ENCODE measurements around the gene PRRT3.

Gene PRRT3

DNA sequence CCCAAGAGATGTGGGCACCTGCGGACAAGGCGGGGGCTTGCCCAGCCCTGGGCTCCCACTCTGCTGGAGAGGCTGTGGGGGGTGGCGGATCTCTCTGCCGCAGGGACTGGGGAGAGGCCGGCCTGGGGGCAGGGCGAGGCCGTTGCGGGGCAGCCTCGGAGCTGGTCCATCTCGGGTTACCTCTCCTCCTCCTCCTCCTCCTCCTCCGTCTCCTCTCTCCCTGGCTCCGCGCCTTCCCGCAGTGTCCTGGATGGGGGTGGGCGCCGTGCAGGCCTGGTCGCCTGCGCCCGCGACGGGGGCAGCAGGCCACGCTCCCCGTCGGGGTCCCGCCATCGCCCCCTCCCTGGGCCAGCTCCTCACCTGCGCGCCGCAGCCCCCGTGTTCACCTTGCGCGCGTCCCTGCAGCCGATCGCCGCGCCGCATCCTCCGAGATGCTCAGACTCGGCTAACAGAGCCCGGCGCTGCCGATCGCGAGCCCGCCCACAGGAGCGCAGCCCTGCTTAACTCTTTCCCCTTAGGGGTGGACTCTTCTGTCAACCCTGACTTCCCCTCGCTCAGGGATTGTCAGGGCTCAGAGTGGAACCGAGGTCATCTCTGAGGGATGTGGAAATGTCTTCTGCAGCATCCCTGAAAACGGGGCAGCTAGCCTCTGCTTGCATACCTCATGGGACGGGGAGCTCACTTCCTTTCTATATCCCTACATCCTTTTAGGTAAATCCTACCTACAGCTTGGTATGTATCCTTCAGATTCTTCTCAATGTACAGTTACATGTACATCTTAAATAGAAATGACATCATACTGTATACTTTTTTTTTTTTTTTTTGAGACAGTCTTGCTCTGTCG lies at the start of gene PRRT3:
TSS of gene PRRT3 (minus strand) at position 447 of the 844 bp plus-strand sequence. CDS start 2,293 bp downstream, outside the sequence.
- H3K27me3 Mint-ChIP-seq: no peaks in the 10 kb centered on the region
- peak; percentile 78 for DNase-seq
- no peaks in the 10 kb centered on the region for H3K9me3 Mint-ChIP-seq
- H3K4me1 Mint-ChIP-seq (ENCODE audit: low read depth): peaks cover 15% of the 10 kb centered on the region
- H3K4me3 Mint-ChIP-seq: peak within 1 kb of the TSS; percentile 81
- peaks cover 13% of the 10 kb centered on the region for H3K36me3 Mint-ChIP-seq (ENCODE audit: low read depth)
- peak within 1 kb of the TSS; percentile 77 for H3K27ac Mint-ChIP-seq

DNA sequence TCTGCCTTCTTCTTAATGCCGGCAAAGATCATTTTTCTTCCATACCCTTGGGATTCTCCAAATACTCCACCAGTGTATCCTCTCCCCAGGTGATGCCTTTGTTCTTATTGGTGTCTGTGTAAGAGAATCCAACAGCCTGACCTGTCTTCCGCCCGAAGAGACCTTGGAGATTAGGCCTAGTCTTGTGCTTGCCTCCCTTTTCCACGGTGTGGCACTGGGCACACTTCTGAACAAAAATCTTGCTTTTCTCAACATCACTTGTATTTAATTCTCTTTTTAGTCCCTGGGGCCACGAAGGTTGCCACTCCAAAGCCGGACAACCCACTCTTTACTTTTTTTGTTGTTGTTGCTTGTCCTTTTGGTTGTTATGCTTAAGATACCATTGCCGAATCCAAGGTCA lies 48.5 kb upstream of the PRRT3 start:
- no peak overlapping the region for H3K27ac Mint-ChIP-seq
- DNase-seq: no peak
- H3K4me3 Mint-ChIP-seq: no peak overlapping the region
- H3K36me3 Mint-ChIP-seq (ENCODE audit: low read depth): peaks cover 89% of the 10 kb centered on the region
- H3K27me3 Mint-ChIP-seq: no peaks in the 10 kb centered on the region
- no peaks in the 10 kb centered on the region for H3K9me3 Mint-ChIP-seq
- no peaks in the 10 kb centered on the region for H3K4me1 Mint-ChIP-seq (ENCODE audit: low read depth)

DNA sequence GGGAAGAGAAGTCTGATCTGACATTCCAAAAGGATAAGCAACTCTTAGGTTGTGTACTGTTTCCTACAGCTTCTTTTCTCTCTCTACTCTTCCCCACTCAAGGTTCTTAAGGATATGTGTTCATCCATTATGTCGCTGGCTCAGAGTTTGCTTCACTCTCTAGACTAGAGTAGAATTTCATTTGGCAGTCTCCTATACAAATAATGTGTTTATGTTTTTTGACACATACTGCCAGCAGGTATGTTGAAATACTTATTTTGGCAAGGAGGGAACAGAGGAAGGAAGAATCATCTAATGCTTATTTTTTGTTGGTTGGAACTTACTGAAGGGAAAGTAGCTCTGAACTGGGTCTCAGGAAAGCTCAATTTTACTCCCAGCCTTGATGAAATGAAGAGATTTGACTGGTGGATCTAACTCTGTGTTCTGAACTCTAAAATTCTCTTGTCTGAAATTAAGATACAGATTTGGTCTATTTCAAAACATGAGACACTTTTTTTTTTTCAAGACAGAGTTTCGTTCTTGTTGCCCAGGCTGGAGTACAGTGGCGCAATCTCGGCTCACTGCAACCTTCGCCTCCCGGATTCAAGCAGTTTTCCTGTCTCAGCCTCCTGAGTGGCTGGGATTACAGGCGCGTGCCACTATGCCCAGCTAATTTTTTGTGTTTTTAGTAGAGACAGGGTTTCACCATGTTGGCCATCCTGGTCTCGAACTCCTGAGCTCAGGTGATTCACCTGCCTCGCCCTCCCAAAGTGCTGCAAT lies 42.1 kb upstream of the PRRT3 start:
- Mint-ChIP-seq H3K4me1 (ENCODE audit: low read depth) (peaks cover 5% of the 10 kb centered on the region), H3K27ac (no peak overlapping the region), H3K9me3 (no peaks in the 10 kb centered on the region), H3K36me3 (ENCODE audit: low read depth) (peaks cover 89% of the 10 kb centered on the region), H3K4me3 (no peak overlapping the region), H3K27me3 (no peaks in the 10 kb centered on the region)
- no peak for DNase-seq

DNA sequence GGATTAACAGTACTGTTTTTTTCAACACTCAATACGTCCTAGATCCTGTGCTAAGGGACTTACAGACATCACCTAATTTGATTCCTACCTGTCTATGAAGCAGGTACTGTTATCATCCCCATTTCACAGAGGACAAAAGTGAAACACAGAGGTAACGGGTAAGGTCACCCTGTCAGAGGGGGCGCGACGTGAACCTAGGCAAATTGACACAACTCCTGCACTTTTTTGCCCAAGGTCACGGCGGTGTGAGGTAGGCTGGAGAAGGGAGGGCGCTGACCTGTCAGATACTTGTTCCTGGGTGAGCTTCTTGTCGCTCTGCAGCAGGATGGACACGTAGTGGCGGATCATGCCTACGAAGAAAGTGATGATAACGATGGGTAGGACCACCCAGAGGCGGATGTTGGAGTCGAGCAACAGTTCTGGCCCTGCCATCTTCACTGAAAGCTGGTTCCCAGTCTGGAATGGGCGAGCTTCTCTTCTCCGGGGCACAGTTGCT lies 34.1 kb upstream of the PRRT3 start:
- peak overlapping the region; percentile 98 for H3K27ac Mint-ChIP-seq
- peak overlapping the region; percentile 98 for H3K4me3 Mint-ChIP-seq
- no peaks in the 10 kb centered on the region for H3K27me3 Mint-ChIP-seq
- peaks cover 38% of the 10 kb centered on the region for H3K4me1 Mint-ChIP-seq (ENCODE audit: low read depth)
- peaks cover 70% of the 10 kb centered on the region for H3K36me3 Mint-ChIP-seq (ENCODE audit: low read depth)
- no peaks in the 10 kb centered on the region for H3K9me3 Mint-ChIP-seq
- no peak for DNase-seq

DNA sequence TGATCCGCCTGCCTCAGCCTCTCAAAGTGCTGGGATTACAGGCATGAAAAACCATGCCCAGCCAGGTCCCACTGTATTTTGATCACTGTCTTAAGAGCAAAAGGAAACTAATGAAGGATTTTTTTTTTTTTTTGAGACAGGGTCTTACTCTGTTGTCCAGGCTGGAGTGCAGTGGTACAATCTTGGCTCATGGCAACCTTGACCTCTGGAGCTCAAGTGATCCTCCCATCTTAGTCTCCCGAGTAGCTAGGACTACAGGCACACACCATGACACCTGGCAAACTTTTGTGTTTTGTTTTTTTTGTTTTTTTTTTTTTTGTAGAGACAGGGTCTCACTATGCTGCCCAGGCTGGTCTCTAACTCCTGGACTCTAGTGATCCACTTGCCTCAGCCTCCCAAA lies 28.0 kb upstream of the PRRT3 start:
- Mint-ChIP-seq H3K4me3 (no peak overlapping the region), H3K27ac (no peak overlapping the region), H3K9me3 (no peaks in the 10 kb centered on the region), H3K36me3 (ENCODE audit: low read depth) (peaks cover 74% of the 10 kb centered on the region), H3K4me1 (ENCODE audit: low read depth) (peaks cover 37% of the 10 kb centered on the region), H3K27me3 (no peaks in the 10 kb centered on the region)
- DNase-seq: no peak

DNA sequence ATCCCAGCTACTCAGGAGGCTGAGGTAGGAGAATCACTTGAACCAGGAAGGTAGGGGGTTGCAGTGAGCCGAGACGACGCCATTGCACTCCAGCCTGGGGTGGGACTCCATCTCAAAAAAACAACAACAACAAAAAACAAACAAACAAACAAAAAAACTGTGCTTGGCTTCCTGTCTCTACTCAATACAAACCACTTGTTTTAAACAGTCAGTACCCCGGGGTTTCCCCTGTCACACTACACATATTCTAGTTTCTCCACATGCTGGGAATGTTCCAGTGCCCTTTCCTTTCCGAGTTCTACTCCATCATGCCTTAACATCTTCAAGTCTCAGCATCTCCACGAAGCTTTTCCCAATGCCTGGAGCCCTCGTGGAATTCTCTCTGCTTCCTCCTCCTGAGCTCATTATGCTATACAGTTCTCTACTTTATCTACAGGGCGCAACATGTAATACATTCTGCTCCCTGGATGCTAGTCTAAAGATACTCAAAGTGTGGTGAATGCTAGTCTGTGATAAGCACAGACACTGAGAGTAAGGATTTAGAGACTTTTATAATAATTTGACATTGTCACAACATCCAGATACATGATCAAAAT lies 26.6 kb upstream of the PRRT3 start:
- no peak for DNase-seq
- peaks cover 32% of the 10 kb centered on the region for H3K4me1 Mint-ChIP-seq (ENCODE audit: low read depth)

DNA sequence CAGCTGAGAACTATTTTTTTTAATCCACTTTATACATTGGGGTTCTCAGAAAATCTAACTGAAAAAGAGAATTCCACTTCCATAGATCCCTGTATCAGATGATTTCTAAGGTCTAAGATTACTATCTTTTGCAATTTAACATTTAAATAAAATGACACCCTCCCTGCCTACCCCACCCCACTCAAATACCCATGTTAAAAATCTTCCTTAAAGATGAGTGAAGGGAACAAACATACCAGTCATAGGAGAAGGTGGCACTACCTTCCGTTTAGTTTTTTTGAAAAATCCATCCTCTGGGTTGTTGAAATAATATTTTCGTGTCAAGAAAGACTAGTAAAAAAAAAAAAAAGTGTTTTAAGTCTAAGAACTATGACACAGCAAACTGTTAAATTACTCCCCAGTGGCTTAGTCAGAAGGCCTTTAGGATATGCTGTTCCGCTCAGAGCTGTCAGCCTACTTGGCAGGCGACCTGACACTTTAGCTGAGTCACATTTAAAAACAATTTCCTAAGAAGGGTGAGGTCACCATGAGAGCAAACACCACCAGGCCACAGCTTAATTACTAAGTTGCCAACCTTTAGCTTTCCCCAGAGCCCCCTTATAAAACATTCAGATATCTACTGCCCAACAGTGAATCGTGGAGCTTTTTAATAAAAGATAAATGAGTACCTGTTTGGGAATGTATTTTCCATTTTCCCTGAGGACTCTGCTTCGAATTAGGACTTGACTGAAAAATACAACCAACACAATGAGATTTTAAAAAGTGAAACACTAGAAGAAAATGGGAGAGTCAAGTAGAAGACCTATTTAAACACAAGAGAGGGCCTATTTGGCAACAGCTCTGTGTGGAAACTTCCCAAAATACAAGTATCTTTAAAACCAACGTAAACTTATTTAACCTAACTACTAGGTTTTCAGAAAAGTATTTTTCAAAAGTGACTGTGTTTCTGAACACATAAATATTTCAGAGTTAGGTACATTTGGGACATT lies 24.8 kb upstream of the PRRT3 start:
- H3K9me3 Mint-ChIP-seq: no peaks in the 10 kb centered on the region
- H3K36me3 Mint-ChIP-seq (ENCODE audit: low read depth): peaks cover 86% of the 10 kb centered on the region

More for the DNA sequence above, 26.6 kb upstream of the PRRT3 start:
- Mint-ChIP-seq H3K27me3 (no peaks in the 10 kb centered on the region), H3K27ac (no peak overlapping the region), H3K9me3 (no peaks in the 10 kb centered on the region), H3K36me3 (ENCODE audit: low read depth) (peaks cover 83% of the 10 kb centered on the region), H3K4me3 (no peak overlapping the region)

DNA sequence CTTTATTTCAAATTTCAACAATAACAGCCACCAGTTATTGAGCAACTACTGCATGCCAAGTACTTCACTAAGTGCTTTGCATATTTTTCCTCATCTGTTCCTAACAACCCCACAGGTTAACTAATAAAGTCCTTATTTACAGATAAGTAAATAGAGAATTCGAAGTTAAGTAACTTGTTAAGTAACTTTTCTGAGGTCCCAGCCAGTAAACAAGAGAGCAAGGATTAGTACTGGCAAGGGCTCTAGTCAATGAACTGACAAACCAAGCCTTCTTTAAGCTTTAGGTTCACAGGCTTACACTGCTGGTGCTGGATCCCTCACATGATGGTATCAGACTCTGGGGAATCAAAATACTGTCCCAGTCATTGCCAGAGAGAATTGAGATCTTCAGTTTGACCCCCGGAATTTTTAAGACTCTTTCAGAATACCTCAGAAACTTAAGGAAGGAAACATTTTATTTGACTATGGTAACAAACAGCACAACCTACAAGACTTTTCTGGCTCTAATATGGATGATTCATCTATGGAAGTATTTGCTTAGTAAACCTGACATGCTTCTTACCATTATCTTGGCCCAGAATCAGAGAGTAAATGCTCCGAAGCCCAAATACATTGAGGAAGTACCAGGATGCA lies 17.9 kb upstream of the PRRT3 start:
- H3K4me3 Mint-ChIP-seq: no peak overlapping the region
- peaks cover 84% of the 10 kb centered on the region for H3K36me3 Mint-ChIP-seq (ENCODE audit: low read depth)
- no peaks in the 10 kb centered on the region for H3K27me3 Mint-ChIP-seq
- no peak overlapping the region for H3K27ac Mint-ChIP-seq
- H3K4me1 Mint-ChIP-seq (ENCODE audit: low read depth): no peaks in the 10 kb centered on the region
- no peaks in the 10 kb centered on the region for H3K9me3 Mint-ChIP-seq
- DNase-seq: no peak

More for the DNA sequence above, 24.8 kb upstream of the PRRT3 start:
- Mint-ChIP-seq H3K4me1 (ENCODE audit: low read depth) (peaks cover 25% of the 10 kb centered on the region), H3K27ac (peak overlapping the region; percentile 90), H3K4me3 (no peak overlapping the region), H3K27me3 (no peaks in the 10 kb centered on the region)
- no peak for DNase-seq

DNA sequence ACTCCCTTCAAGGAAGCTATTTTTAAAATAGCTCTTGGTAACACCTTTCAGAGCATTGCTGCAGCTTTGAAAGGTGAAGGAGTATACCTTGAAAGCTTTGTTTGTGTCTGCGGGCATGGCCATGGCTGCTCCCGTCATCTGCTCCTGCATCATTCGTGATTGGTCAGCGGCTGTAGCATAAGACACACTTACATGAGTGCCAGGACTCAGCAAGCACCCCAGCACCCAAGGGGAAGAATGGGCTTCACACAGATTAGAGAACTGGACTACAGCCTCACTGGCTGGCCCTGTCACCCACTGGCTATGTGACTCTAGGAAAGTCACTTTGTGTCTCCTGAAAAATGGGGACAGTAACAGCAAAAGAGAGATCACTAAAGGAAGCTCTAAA lies 17.4 kb upstream of the PRRT3 start:
- H3K4me3 Mint-ChIP-seq: no peak overlapping the region
- peak overlapping the region; percentile 22 for H3K27ac Mint-ChIP-seq
- DNase-seq: no peak
- H3K36me3 Mint-ChIP-seq (ENCODE audit: low read depth): peaks cover 82% of the 10 kb centered on the region
- H3K4me1 Mint-ChIP-seq (ENCODE audit: low read depth): no peaks in the 10 kb centered on the region
- H3K27me3 Mint-ChIP-seq: no peaks in the 10 kb centered on the region
- H3K9me3 Mint-ChIP-seq: no peaks in the 10 kb centered on the region

DNA sequence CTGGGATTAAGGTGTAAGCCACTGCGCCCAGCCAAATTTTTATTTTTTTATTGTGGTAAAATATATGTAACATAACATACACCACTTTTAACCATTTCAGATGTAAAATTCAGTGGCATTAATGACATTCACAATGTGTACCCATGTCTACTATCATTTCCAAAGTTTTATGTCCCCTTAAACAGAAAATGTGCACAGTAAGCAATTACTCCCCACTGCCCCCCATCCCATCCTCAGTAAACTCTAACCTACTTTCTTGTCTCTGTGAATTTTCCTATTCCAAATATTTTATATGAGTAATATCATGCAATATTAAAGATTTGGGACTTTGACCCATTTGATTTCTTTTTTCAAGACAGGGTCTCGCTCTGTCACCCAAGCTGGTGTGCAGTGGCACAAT lies 14.6 kb upstream of the PRRT3 start:
- Mint-ChIP-seq H3K9me3 (no peaks in the 10 kb centered on the region), H3K27ac (no peak overlapping the region), H3K4me1 (ENCODE audit: low read depth) (no peaks in the 10 kb centered on the region), H3K27me3 (no peaks in the 10 kb centered on the region), H3K4me3 (no peak overlapping the region), H3K36me3 (ENCODE audit: low read depth) (peaks cover 79% of the 10 kb centered on the region)
- no peak for DNase-seq

DNA sequence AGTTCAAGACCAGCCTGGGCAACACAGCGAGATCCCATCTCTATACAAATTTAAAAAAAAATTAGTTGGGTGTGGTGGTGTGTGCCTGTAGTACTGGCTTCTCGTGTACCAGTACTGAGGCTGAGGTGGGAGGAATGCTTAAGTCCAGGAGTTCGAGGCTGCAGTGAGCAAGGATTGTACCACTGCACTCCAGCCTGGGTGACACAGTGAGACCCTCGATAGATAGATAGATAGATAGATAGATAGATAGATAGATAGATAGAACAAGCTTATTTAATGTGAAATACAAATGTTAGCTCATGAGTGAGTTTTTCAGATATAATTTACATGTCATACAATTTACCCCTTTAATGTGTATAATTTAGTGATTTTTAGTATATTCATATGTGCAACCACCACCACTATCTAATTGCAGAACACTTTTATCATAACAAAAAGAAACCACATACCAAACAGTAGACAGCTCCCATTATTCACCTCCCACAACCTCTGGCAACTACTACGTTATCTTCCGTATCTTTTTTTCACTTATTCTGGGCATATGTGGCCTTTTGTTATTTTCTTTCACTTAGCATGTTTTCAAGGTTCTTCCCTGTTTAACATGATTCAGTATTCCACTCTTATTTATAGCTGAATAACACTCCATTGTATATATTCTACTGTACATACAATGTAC lies 13.1 kb upstream of the PRRT3 start:
- H3K27ac Mint-ChIP-seq: no peak overlapping the region
- H3K36me3 Mint-ChIP-seq (ENCODE audit: low read depth): peaks cover 68% of the 10 kb centered on the region

DNA sequence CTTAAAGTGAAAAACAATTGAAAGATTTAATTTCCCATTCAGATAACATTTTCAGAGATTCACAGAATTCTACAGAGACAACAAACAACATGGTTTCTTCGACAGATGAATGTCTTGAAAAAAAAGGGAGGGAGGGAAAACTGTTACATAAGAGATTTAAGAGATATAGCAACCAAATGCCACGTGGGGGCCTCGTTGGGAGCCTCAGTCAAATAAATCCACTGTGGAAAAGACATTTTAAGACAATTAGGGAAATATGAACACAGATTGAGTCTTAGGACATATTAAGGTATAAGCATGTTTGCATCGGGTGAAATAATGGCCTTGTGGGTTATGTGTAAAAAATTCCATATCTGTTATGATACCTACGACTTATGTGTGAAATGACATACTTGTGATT lies 5.0 kb upstream of the PRRT3 start:
- no peak overlapping the region for H3K27ac Mint-ChIP-seq
- peaks cover 7% of the 10 kb centered on the region for H3K36me3 Mint-ChIP-seq (ENCODE audit: low read depth)
- no peak for DNase-seq
- H3K9me3 Mint-ChIP-seq: no peaks in the 10 kb centered on the region
- no peak overlapping the region for H3K4me3 Mint-ChIP-seq
- H3K4me1 Mint-ChIP-seq (ENCODE audit: low read depth): peaks cover 3% of the 10 kb centered on the region
- H3K27me3 Mint-ChIP-seq: no peaks in the 10 kb centered on the region

More for the DNA sequence above, 13.1 kb upstream of the PRRT3 start:
- Mint-ChIP-seq H3K27me3 (no peaks in the 10 kb centered on the region), H3K4me1 (ENCODE audit: low read depth) (no peaks in the 10 kb centered on the region), H3K4me3 (no peak overlapping the region), H3K9me3 (no peaks in the 10 kb centered on the region)
- DNase-seq: no peak

All from activated T-cell treated with anti-CD3 and anti-CD28 coated beads, Interleukin-2, amount 50 U/mL, for 24 hours (primary cell).